GM18526 (cell line): ENCODE measurements around the gene PRIMPOL.

ENCODE experiments used
- POLR2A ChIP-seq: IDR thresholded peaks from 3 replicates; pipeline ENCODE4 v1.6.1; 2011; ENCODE audit not compliant: insufficient read length; ENCODE audit errors: extremely low read depth

Gene PRIMPOL

GRCh38 chr4:184727430-184727829, 77.9 kb downstream of the PRIMPOL start:
- no peak for TF ChIP-seq POLR2A

GRCh38 chr4:184728858-184729257, 79.3 kb downstream of the PRIMPOL start:
- TF ChIP-seq POLR2A: no peak

GRCh38 chr4:184729946-184730345, 80.4 kb downstream of the PRIMPOL start:
- TF ChIP-seq POLR2A: no peak

- no peak for TF ChIP-seq POLR2A
Measured at GRCh38 chr4:184731056-184731455, 81.5 kb downstream of the PRIMPOL start.

- no peak for TF ChIP-seq POLR2A
Measured at GRCh38 chr4:184732126-184732525, 82.6 kb downstream of the PRIMPOL start.

- TF ChIP-seq POLR2A: peak; percentile 61
Measured at GRCh38 chr4:184733654-184734524, 84.4 kb downstream of the PRIMPOL start, which contains the start of gene CENPU. CENPU (minus strand) TSS chr4:184734096; CDS start chr4:184734062, 34 bp downstream.

- no peak for TF ChIP-seq POLR2A
Measured at GRCh38 chr4:184734758-184735157, 85.2 kb downstream of the PRIMPOL start.

GRCh38 chr4:184740980-184741391, 91.4 kb downstream of the PRIMPOL start:
- TF ChIP-seq POLR2A: no peak

GRCh38 chr4:184743650-184744049, 94.1 kb downstream of the PRIMPOL start:
- no peak for TF ChIP-seq POLR2A

GRCh38 chr4:184744236-184744635, 94.7 kb downstream of the PRIMPOL start:
- TF ChIP-seq POLR2A: no peak
